GM12874 (cell line): ENCODE data around the gene NDUFAF8.

Source experiments
- CTCF ChIP-seq: IDR thresholded peaks from 2 replicates; pipeline ENCODE4 v1.5.1; 2011; ENCODE audit warnings: low read depth, mild to moderate bottlenecking, control low read depth, low read length, moderate library complexity; ENCODE audit not compliant: insufficient read depth

NDUFAF8 gene

GRCh38 chr17:81197409-81197795, 41.7 kb upstream of the NDUFAF8 start:
- TF ChIP-seq CTCF: no peak

- no peak for TF ChIP-seq CTCF
These were observed 41.2 kb upstream of the NDUFAF8 start for GRCh38 chr17:81197831-81198490.

- no peak for TF ChIP-seq CTCF
These were observed 40.2 kb upstream of the NDUFAF8 start for GRCh38 chr17:81198826-81199481.

GRCh38 chr17:81199482-81199830, 39.7 kb upstream of the NDUFAF8 start:
- no peak for TF ChIP-seq CTCF

GRCh38 chr17:81200201-81200600, 38.9 kb upstream of the NDUFAF8 start:
- TF ChIP-seq CTCF: no peak

GRCh38 chr17:81200695-81201580, 38.2 kb upstream of the NDUFAF8 start:
- peak; percentile 48; the same call in 1 of the 2 replicates for TF ChIP-seq CTCF

- TF ChIP-seq CTCF: no peak
These were observed 36.8 kb upstream of the NDUFAF8 start for GRCh38 chr17:81202318-81202717.
